Upper lobe of left lung (tissue), 6 donors: Measurements from ENCODE around the gene LRBA. TPM values are rescaled to one million over a fixed set of nuclear protein-coding genes. Genes with fewer than 3 reads are reported as not detected.

ENCODE experiments used
- ATAC-seq, 2 donors: fragments of 200-7000 bp; cut with Tn5 transposase; one replicate each; pipeline ENCODE4 v1.9.1; 2022; ENCODE audit warnings: mild to moderate bottlenecking in 2 of 2, moderate library complexity in 2 of 2; ENCODE audit not compliant: low FRiP score in 2 of 2
- DNase-seq, 2 donors: peaks; one replicate each; pipeline ENCODE4 v3.0.0-alpha.2; 2019 to 2020
- H3K27ac ChIP-seq, 4 donors: fragments of 200-600 bp; sonication (generic); one replicate each; pipeline ENCODE4 v1.5.1; 2016 to 2019
- H3K27me3 ChIP-seq, 4 donors: fragments of 200-600 bp; sonication (generic); one replicate each; pipeline ENCODE4 v1.5.1; 2017 to 2019
- H3K36me3 ChIP-seq, 4 donors: fragments of 200-600 bp; sonication (generic); one replicate each; pipeline ENCODE4 v1.5.1; 2016 to 2019
- H3K4me1 ChIP-seq, 4 donors: fragments of 200-600 bp; sonication (generic); one replicate each; pipeline ENCODE4 v1.5.1; 2018 to 2019
- H3K4me3 ChIP-seq, 4 donors: fragments of 200-600 bp; sonication (generic); one replicate each; pipeline ENCODE4 v1.5.1; 2017 to 2019; ENCODE audit warnings: mild to moderate bottlenecking in 2 of 4, moderate library complexity in 1 of 4
- H3K9me3 ChIP-seq, 4 donors: fragments of 200-600 bp; sonication (generic); one replicate each; pipeline ENCODE4 v1.5.1; 2018 to 2019
- EP300 ChIP-seq, 4 donors: sonication (generic); formaldehyde crosslinking; IDR thresholded peaks; one replicate each; pipeline ENCODE4 v1.5.1; 2017; ENCODE audit warnings: antibody characterized with exemption in 4 of 4, control low read depth in 2 of 4
- POLR2A ChIP-seq, 4 donors: fragments of 450-650 bp; IDR thresholded peaks; one replicate each; pipeline ENCODE4 v1.5.1; 2016 to 2017; ENCODE audit warnings: antibody characterized with exemption in 4 of 4, mild to moderate bottlenecking in 2 of 4
- POLR2AphosphoS5 ChIP-seq, 2 donors: sonication (generic); formaldehyde crosslinking; IDR thresholded peaks; one replicate each; pipeline ENCODE4 v1.5.1; 2017; ENCODE audit warnings: antibody characterized with exemption in 2 of 2
- WGBS, 2 donors: methylation state at CpG; one replicate each; pipeline ENCODE4 v1.1.5; 2017 to 2018; 5-methylcytosine and 5-hydroxymethylcytosine counted together
- total RNA-seq, 6 donors: library from RNA; depleted of rRNA in 4 of 6; stranded (reverse); fragments of >200 nt in 4 of 6; gene quantifications; one replicate each; pipeline versions ENCODE4 v1.1.0 to v1.2.1, GENCODE V29; 2016 to 2021
- TF ChIP-seq, protein P1 (sequence below), 6 experiments: fragments of 450-650 bp in 4 of 6; fragments of 200-600 bp in 2 of 6; sonication (generic) in 2 of 6; IDR thresholded peaks; one replicate each; pipeline ENCODE4 v1.5.1; 2016 to 2019; ENCODE audit warnings: antibody characterized with exemption in 6 of 6
- donor health status: DM: no; HTN: no; CAD: no; lungs with moderate emphysema.
- donor health status: DM: no; HTN: yes; CAD: no; lungs with severe emphysema.

Gene LRBA
- total RNA-seq, 6 donors from 2014 or later, result 34.7 to 139 (median 56.4) TPM

DNA sequence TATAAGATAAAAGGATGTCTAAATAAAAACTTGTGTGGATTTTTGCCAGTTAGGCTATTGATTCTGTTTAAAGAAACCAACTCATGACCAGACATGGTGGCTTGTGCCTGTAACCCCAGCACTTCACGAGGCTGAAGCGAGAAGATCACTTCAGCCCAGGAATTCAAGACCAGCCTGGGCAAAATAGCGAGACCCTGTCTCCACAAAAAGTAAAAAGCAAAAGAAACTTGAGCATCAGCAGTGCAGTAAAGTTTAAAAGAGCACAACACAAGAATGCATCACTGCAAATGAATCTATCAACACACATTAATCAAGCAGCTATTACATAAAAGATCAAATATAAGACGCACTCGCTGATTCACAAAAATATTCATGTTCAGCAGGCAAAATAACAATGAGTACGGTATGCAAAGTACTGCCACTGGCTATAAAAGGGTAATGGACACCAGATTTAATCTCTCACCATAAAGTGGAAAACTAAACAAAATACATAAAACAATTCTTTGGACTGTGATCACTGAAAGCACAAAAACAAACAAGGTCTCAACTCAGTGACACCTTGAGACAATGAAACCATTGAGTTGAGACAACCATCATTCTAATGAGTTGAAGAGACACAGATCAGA, 41.3 kb downstream of the LRBA start:
- H3K27ac ChIP-seq, result no peak overlapping the region
- H3K4me3 ChIP-seq, result no peak overlapping the region
- DNase-seq (no peak), ATAC-seq (no peak)
- WGBS, 2 donors, result 90 to 91% methylated on average over 6 of the region's 6 CpGs
- peaks cover 0 to 9% (median 7%) of the 10 kb centered on the region in 4 donors for H3K4me1 ChIP-seq
- H3K36me3 ChIP-seq, result no peaks in the 10 kb centered on the region
- H3K9me3 ChIP-seq, result no peaks in the 10 kb centered on the region
- TF ChIP-seq POLR2AphosphoS5 (IDR thresholded peaks at IDR 0.05) (no peak), POLR2A (IDR thresholded peaks at IDR 0.05) (no peak), EP300 (IDR thresholded peaks at IDR 0.05) (no peak)
- TF ChIP-seq, protein P1, sequence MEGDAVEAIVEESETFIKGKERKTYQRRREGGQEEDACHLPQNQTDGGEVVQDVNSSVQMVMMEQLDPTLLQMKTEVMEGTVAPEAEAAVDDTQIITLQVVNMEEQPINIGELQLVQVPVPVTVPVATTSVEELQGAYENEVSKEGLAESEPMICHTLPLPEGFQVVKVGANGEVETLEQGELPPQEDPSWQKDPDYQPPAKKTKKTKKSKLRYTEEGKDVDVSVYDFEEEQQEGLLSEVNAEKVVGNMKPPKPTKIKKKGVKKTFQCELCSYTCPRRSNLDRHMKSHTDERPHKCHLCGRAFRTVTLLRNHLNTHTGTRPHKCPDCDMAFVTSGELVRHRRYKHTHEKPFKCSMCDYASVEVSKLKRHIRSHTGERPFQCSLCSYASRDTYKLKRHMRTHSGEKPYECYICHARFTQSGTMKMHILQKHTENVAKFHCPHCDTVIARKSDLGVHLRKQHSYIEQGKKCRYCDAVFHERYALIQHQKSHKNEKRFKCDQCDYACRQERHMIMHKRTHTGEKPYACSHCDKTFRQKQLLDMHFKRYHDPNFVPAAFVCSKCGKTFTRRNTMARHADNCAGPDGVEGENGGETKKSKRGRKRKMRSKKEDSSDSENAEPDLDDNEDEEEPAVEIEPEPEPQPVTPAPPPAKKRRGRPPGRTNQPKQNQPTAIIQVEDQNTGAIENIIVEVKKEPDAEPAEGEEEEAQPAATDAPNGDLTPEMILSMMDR (IDR thresholded peaks at IDR 0.05), result no peak
- no peaks in the 10 kb centered on the region for H3K27me3 ChIP-seq

DNA sequence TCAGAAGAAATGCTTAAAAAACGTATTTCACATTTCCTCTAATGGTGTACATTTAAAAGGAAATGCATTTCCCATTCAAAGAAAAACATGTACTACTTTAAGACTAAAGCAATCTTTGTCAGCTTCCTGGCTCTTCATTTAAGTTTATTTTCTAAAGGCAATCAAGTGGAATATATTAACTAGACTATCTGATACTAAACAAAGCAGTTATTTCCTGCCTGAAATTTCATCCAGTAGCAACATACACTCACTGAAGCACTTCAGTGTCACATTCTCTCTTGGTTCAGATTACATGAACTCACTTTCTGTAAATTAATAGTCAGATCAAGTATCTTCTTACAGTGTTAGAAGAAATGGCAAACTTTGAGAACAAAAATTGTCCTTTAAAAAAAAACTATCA, 42.5 kb downstream of the LRBA start:
- no peak for DNase-seq
- 22 to 25% methylated on average over 1 of the region's 1 CpG for WGBS, 2 donors
- no peak overlapping the region for H3K27ac ChIP-seq
- ATAC-seq, result no peak
- TF ChIP-seq, protein P1 (IDR thresholded peaks at IDR 0.05), result no peak
- TF ChIP-seq POLR2AphosphoS5 (IDR thresholded peaks at IDR 0.05), result no peak
- TF ChIP-seq EP300 (IDR thresholded peaks at IDR 0.05), result no peak
- no peak for TF ChIP-seq POLR2A (IDR thresholded peaks at IDR 0.05)
- no peaks in the 10 kb centered on the region for H3K36me3 ChIP-seq
- peaks cover 0 to 9% (median 7%) of the 10 kb centered on the region in 4 donors for H3K4me1 ChIP-seq
- no peaks in the 10 kb centered on the region for H3K27me3 ChIP-seq
- H3K9me3 ChIP-seq, result no peaks in the 10 kb centered on the region
- H3K4me3 ChIP-seq, result no peak overlapping the region

DNA sequence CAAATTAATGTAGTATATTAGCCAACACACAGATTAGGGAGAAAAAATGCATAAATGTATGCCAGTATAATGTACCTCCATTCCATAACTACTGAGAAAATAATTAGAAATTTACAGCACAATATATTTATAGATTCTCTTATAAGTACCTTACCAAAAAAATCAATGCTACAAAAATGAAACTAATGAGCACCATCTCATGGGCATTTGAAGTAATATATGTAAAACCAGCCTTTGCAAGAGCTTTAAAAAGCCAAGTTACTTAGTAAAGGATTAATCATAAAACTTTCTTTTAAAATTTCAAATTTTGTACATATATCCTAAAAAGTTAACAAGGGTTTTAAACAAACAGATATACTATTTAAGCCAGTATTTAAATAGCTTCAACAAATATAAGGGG, 43.2 kb downstream of the LRBA start:
- H3K27me3 ChIP-seq, result no peaks in the 10 kb centered on the region
- H3K36me3 ChIP-seq, result no peaks in the 10 kb centered on the region
- H3K4me3 ChIP-seq, result no peak overlapping the region
- no peak overlapping the region for H3K27ac ChIP-seq
- peaks cover 0 to 9% (median 7%) of the 10 kb centered on the region in 4 donors for H3K4me1 ChIP-seq
- TF ChIP-seq POLR2AphosphoS5 (IDR thresholded peaks at IDR 0.05) (no peak), EP300 (IDR thresholded peaks at IDR 0.05) (no peak), POLR2A (IDR thresholded peaks at IDR 0.05) (no peak)
- TF ChIP-seq, protein P1 (IDR thresholded peaks at IDR 0.05), result no peak
- no peak for ATAC-seq
- no peak for DNase-seq
- H3K9me3 ChIP-seq, result no peaks in the 10 kb centered on the region

DNA sequence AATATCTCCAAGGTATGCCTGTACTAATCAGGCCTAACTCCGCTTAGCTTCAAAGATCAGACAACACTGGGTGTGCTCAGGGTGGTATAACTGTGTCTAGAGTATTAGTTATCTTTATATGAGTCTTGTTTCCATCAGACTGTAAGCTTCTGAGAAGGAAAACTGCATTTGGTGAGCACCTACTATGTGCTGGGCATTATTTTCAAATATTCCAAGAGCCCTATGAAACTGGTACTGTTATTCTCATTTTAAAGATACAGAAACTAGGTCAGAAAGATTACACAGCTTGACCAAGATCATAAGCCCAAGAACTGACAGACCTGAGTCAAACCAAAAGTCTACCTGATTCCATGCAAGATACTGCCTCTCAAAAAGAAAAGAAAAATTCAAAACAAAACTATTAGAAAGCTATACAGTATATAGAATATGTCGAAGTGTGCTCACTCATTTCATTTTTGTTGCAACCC, 44.4 kb downstream of the LRBA start:
- no peaks in the 10 kb centered on the region for H3K9me3 ChIP-seq
- no peak for DNase-seq

More for the DNA sequence above, 44.4 kb downstream of the LRBA start:
- Histone ChIP-seq H3K4me1 (peaks cover 0 to 9% (median 7%) of the 10 kb centered on the region in 4 donors), H3K36me3 (no peaks in the 10 kb centered on the region), H3K27ac (no peak overlapping the region), H3K27me3 (no peaks in the 10 kb centered on the region), H3K4me3 (no peak overlapping the region)
- WGBS, 2 donors, result 88 to 97% methylated on average over 2 of the region's 2 CpGs
- ATAC-seq, result no peak
- TF ChIP-seq, protein P1 (IDR thresholded peaks at IDR 0.05), result no peak
- TF ChIP-seq POLR2A (IDR thresholded peaks at IDR 0.05), result no peak
- TF ChIP-seq POLR2AphosphoS5 (IDR thresholded peaks at IDR 0.05), result no peak
- no peak for TF ChIP-seq EP300 (IDR thresholded peaks at IDR 0.05)
